ENCODE data around the gene PLXNA4.

PLXNA4 gene

GRCh38 chr7:132536654-132537395 lies 39.4 kb downstream of the PLXNA4 start:
- no peak for DNase-seq (ENCODE audit: low read depth in 2 of 2)

DNA sequence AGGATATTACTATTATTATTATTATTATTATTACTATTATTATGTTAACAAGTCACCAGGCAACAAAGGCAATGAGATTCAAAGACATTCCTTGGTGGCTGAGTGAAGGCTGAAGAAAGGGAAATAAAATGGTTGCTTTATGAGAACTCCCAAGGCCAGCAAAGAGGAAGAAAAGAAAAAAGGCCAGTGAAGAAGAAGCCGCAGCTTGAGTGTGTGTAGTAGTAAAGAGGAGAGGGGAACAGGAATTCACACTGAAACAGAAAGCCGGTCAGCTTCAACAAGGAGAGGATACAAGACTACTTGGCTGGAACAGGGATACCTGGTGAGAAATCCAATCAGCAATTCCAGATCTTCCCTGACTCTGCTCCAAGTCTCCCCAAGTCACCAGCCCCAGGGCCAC lies 42.4 kb downstream of the PLXNA4 start:
- no peak for DNase-seq (ENCODE audit: low read depth in 2 of 2)

DNA sequence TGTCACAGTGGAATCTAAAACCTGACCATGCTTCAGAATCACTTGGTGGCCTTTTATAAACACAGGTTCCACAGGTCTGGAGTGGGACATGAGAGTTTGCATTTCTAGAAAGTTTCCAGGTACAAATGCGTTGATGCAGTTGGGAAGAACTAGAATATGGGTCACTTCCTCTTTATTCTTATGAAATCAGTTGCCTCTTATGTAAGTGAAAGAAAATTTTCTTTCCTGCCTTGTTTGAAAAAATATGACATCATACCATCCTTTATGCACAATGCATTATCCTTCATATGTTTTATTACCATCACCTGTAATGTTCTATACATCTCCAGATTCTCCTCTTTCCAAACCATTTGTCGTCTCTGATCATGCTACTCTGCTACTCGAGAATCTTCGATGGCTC lies 44.0 kb downstream of the PLXNA4 start:
- DNase-seq (ENCODE audit: low read depth in 2 of 2): no peak

- DNase-seq (ENCODE audit: low read depth in 2 of 2): no peak
These were observed 44.7 kb downstream of the PLXNA4 start for GRCh38 chr7:132531562-132531961.

- DNase-seq (ENCODE audit: low read depth in 2 of 2): no peak
These were observed 47.6 kb downstream of the PLXNA4 start for GRCh38 chr7:132528695-132529094.

DNA sequence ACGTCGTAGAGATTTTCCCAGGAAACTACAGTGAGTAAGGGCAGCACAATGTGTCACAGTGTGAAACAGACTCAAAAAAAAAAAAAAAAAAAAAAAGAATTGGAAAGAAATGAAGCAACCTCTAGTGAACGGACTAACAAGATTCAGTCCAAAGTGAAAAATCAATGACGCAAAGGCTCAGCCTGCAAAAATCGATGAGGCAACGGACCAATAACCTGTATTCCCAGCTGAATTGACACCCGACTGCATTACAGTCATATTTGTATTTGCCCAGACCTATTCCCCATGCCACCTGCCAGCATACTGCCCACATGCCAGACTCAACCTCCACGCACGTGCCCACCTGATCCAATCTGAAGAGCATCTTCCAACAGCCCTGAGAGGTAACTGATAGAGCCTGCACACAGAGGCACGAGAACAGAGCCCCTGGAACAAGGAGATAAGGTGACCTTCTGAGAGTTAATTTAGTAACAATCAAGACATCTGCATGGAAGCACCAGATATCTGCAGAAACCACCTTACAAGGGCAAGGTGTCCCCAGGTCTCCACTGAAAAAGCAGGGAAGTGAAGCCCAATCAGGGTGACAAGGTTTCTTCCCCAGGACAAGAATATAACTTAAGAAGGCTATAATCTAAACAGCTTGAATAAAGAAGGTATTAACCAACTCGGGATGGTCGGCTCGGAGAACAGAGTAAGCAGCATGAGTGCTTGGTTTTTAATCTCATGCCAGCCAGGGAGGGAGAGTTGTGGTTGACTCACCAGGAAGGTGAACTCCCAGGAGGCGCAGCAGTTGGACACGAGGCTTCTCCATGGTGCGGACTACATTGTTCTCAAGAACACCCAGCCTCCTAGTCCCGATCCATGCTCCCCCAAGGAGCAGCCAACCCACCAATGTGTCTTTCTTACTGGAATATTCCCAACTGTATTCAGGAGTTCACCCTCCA lies 48.5 kb downstream of the PLXNA4 start:
- DNase-seq (ENCODE audit: low read depth in 2 of 2): no peak

DNA sequence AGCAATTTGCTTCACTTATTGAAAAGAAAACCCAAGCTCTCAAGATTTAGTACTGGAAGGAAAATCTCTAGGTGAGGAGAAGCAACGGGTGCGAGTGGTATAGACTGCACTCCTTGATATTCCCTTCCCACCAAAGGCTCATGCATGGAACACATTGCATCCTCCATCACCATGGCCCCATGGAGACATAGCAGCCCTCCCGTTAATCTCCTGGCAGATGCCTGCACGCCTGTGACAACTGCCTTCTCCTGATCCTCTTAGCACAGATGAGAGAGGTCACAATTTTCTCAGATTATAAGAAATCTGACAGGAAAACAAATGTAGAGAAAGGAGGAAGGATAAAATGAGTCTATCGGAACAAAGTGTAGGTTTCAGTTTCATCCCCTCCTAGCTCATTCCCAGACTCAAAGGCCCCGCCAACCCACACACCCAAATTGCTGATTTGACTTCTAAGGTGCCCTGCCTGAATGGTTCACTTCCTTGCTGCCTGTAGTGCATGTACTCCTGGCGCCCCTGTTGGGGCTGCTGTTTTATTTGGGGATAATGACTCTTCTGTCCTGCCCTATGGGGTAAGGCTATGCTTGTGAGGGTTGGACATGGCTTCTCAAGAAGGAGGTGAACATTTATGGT lies 50.0 kb downstream of the PLXNA4 start:
- peak in 1 of 2 donors; percentile 39 for DNase-seq (ENCODE audit: low read depth in 2 of 2)

DNA sequence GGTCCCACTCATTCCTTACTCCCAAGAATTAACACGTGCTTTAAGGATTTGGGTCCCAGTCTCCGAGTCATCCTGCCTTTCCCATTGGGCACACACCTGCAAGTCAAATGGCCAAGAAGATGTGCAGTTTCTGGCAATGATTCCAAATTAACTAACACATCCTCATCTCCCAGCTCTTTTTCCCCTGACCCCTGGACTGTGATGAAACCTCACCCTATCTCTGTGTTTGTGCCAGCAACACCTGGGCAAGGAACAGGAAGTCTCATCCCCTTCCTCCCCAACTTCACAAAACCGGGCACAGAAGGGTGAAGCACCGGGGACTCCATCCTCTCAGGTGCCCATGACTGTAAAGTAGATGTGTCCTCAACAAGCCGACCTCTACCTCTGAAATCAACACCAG lies 54.8 kb downstream of the PLXNA4 start:
- no peak for DNase-seq (ENCODE audit: low read depth in 2 of 2)

DNA sequence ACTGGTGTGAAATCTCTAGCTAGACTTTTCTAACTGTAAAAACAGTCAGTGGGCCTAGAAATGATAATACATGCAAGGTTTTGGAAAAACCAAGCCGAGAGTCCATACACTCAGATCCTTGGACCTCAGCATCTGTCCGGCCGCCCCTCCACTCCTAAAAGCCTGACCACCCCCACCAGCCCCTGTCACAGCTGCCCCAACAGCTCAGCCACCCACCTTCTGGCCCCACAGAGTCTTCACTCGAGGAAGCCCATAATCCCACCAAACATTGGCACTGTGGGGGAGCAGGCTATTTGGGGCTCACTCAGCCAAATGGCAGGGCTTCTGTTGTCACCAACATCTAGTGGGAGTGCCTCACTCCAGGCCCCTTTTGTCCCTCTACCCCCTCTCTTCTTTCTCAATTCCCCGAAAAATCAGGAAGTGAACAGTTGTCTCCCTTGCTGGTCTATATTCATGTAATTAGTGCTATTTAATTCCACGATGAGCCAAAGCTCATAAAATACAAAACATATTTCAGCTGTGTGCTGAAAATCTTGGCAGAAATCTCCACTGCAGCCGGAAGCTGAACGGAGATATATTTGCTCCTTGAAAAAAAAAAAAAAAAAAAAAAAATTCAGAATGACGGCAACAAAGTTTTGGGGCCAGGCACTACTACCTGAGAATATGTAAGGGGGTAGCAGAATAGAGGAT lies 55.5 kb downstream of the PLXNA4 start:
- no peak for DNase-seq (ENCODE audit: low read depth in 2 of 2)

GRCh38 chr7:132519936-132520335 lies 56.3 kb downstream of the PLXNA4 start:
- no peak for DNase-seq (ENCODE audit: low read depth in 2 of 2)

- DNase-seq (ENCODE audit: low read depth in 2 of 2): no peak
These were observed 57.5 kb downstream of the PLXNA4 start for GRCh38 chr7:132518839-132519173.

DNA sequence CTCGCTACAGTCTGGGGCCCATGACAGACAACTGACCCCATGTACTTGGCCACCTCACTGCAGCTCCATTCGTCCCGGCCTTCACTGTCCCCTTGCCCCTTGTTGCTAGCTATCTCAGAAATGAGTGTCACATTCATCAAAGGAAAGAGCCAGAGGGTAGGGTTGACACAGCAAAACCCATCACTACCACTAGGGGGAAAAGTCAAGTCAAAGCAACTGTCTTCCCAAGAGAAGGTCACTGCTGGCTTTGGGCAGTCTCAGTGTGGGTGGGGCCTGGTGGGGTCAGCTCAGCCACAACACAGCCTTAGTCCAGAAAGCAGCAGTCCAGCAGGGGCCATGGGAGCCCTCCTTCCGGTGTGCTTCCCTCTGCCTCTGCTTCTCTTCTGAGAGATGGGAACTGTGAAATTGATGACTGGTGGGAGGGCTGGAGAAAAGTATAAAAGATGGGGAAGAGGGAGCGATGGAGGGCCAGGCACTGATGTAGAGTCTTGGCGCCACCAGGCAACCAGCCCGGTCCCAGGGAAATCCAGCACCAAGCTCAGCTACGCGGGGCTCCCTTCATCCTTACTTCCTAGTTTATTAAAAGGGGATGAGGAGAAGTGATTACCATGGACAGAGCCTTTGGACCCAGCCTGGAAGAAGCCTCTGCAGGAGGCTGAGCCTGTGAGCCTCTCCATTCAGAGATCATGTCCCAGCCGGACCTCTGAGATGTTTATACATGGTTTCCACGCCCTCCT lies 58.0 kb downstream of the PLXNA4 start:
- no peak for DNase-seq (ENCODE audit: low read depth in 2 of 2)

DNA sequence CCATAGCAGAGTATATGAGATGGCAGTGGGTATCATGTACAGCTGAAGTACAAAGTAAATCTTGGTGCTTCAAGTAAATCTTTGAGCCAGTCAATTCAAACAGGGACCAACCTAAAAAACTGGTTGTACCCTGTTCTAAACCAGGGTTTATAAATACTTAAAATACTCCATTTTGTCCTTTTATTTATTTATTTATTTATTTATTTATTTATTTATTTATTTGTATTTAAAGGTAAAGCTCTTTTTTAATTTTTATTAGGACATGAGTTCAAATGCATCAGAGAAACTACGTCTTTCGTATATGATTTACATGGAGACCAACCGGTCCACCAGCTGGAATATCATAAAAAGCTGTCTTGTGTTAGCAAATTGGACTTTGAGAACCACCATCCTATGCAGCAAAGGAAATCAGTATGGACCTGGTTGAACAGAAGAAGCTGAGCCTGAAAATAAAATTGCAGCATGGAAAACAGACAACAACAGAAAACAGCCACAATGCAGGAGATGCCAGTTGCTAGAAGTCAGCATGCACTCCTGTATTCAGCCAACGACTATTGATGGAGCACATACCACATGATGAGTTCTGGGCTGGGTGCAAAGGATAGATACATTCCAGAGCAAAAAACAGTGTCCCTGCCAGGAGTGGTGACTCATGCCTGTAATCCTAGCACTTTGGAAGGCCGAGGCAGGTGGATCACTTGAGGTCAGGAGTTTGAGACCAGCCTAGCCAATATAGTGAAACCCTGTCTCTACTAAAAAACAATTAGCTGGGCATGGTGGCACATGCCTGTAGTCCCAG lies 60.0 kb downstream of the PLXNA4 start:
- DNase-seq (ENCODE audit: low read depth in 2 of 2): no peak

DNA sequence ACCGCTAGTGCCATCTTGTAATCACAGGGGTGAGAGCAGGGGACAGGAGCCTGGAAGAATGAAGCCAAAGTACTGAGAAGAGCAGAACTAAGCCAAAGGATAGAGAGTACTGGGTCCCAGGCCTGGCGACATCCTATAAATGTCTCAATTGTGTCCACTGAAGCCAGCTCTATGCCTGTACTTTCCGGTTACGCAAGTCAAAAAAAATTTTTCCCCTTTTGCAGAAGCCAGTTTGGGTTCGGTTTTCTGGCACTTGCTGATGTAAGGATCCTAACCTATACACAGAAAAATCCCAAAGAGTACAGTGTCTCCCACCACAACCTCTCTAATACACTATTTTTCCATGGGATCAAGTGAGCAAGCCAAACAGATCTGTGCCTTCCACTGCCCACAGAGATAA lies 61.1 kb downstream of the PLXNA4 start:
- DNase-seq (ENCODE audit: low read depth in 2 of 2): no peak

- no peak for DNase-seq (ENCODE audit: low read depth in 2 of 2)
These were observed 61.8 kb downstream of the PLXNA4 start for GRCh38 chr7:132514430-132514829.

- no peak for DNase-seq (ENCODE audit: low read depth in 2 of 2)
These were observed 64.3 kb downstream of the PLXNA4 start for GRCh38 chr7:132511921-132512320.

GRCh38 chr7:132511387-132511786 lies 64.9 kb downstream of the PLXNA4 start:
- no peak for DNase-seq (ENCODE audit: low read depth in 2 of 2)

- DNase-seq (ENCODE audit: low read depth in 2 of 2): no peak
These were observed 66.6 kb downstream of the PLXNA4 start for GRCh38 chr7:132509643-132510042.

DNA sequence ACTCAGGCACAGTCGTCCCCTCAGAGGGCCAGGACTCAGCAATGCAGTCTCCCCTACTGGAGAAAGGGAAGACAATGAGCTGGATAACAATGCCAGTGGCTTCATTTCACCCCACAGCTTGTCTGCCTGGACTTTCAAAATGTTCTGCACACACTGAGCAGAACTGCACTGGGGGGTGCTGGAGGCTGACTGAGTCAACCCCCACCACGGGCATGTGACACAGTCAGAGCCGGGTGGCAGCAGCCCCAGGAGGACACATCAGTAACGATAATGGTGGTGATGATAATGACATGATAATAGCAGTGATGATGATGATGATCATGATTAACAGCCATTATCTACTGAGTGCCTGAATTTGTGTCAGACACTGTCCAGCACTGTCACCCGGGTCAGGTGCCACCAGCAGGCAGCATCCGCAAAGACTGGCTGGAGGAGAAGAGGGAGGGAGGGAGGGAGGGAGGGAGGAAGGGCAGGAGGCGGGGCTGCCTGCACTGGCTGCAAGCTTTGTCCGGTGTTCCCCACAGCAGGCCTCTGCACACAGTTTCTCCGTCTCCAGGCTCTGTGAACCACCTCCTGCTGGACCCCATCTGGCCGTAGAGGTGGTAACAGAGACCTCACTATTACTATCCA lies 67.4 kb downstream of the PLXNA4 start:
- DNase-seq (ENCODE audit: low read depth in 2 of 2): no peak

DNA sequence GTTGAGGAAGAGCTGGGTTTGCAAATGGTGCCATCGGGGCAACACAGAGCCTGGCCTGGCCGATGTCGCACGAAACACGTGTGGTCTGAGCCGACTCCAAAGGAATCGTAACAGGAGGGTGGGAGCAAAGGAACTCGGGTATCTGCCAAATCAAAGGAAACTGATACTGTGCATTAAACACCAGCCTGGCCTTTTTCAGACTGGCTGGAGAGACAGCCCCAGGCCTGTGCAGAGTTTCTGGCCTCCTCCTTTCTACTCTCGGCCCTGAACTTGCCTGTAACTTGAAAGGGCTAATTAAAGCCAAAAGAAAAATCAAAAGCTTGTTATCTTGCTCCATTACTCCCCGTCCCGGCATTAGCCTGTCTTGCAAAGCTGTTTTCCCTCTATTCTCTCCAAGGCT lies 71.4 kb downstream of the PLXNA4 start:
- no peak for DNase-seq (ENCODE audit: low read depth in 2 of 2)
